HG03575 (cell line): ENCODE measurements around the gene GNB1L.

Experiments used
- ATAC-seq: cut with Tn5 transposase; IDR thresholded peaks from one replicate; pipeline ENCODE4 v1.9.1; 2021; ENCODE audit not compliant: unreplicated experiment, insufficient number of reproducible peaks, low FRiP score; ENCODE audit errors: extremely low read depth

The GNB1L gene

GRCh38 chr22:19760951-19761724 lies 93.5 kb downstream of the GNB1L start:
- no peak for ATAC-seq

DNA sequence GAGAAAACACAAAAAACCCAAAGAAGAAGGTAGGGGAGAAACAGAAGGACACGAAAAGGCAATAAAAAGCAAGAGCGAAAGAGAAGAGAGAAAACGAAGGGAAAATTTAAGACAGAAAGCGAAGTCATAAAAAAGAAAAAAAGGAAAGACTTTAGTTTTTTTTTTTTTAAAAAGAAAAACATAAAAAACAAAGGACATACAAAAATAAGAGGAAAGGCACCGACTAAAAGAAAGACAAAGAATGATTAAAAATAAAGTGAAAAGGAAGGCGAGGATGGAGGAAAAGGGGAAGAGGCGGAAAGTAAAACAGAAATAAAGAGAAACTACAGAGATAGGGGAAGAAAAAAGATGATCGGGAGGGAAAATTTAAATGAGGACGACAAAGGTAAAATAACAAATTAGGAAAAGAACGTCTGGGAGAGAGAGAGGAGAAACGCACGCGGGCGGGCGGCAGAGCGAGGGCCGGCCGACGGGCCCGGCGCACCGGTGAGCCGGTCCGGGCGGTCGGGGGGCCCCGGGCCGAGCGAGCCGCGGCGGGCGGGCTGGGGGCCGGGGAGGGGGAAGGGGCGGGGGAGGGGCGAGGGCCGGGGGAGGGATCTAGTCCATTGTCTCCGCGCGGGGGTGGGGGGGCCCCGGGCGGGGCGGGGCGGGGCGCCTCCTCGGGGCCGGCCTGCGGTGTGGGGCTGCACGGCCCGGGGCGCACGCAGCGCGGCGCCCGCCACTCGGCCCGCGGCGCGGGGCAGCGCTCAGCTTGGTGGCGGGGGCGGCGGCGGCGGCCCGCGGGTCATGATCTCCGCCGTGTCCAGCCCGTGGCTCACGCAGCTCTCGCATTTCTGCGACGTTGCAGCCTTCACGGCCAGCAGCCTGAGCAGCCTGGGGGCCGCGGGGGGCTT lies 94.4 kb downstream of the GNB1L start, which contains the start of gene TBX1:
Gene TBX1 (plus strand): TSS at position 721 of the 893 bp plus-strand sequence. CDS start 66 bp downstream, at position 787.
- no peak for ATAC-seq

GRCh38 chr22:19759427-19760057 lies 95.1 kb downstream of the GNB1L start:
- ATAC-seq, result no peak

- ATAC-seq, result no peak
Measured at GRCh38 chr22:19758896-19759426, 95.7 kb downstream of the GNB1L start.

GRCh38 chr22:19757985-19758895 lies 96.4 kb downstream of the GNB1L start:
- ATAC-seq, result no peak

DNA sequence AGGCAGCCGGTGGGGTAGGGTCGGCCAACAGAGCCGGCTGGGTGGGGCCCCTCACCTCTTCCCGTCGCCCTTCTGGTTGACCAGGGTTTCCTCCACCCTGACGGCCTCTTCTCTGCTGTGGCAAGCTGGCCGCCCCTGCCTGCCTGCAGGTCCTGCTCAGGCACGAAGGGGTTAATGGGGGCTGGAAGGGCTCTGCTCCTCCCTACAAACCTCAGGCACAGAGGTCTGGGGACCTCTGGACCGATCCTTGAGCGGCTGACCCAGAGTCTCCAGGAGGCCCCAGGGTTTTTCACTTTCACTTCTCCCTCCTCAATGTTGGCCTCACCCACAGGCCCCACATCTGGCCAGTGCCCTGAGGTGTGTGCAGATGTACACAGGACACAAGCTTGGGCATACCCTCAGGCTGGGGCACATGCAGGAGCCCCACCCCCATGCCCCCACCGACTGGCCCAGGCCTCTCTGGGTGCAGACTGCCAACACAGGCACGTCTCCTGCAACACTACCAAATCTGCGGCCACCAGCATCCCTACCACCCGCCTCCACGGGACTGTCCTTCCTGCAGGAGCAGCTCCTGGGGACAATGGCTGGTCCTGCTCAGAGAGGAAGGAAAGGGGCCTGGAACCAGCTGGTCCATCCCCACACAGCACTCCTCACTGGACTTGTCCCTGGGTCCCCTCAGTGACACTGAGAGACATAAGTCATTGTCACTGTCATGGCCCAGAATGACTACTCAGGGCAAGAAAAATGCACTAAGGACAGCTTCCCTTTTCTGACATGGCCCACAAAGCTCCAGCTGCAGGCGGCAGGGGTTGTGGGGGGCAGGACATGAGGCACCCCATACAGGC lies 97.3 kb downstream of the GNB1L start:
- no peak for ATAC-seq

DNA sequence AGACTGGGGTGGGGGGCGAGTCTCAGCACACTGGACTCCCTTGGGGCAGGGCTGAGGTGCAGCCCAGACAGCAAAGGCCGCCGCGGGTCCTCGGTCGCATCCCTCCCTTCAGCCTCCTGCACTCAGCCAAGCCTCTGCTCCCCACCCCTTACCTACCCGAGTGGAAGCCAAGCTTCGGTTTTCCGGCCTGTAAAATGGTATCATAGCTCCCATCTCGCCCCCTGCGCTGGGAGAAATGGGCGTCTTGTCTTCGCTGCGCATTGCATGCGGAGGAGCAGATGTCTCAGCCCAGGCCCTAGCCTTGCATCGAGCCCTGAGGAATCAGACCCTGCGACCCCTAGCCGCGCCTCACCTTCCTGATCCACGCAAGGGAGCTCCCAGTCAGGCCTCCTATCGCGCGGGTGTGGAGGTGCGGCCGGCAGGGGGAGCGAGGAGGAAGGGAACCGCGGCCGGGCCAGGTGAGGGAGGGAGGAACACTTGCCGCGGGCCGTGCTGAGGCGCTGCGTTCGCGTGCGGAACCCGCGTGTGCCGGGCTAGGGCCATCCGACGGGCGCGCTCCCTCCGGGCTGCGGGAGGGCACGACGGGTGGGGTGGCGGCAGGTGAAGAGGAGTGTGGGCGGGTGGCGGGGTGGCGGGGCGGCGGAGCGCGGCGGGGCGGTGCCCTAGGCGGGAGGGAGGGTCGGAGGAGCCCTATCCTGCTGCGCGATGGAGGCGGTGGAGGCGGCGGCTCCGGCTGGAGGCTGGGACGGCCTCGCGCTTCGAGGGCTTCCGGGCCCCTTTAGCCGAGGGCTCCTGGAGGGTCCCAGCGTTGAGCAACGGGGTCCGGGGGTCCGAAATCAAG lies 98.2 kb downstream of the GNB1L start:
- ATAC-seq, result no peak

DNA sequence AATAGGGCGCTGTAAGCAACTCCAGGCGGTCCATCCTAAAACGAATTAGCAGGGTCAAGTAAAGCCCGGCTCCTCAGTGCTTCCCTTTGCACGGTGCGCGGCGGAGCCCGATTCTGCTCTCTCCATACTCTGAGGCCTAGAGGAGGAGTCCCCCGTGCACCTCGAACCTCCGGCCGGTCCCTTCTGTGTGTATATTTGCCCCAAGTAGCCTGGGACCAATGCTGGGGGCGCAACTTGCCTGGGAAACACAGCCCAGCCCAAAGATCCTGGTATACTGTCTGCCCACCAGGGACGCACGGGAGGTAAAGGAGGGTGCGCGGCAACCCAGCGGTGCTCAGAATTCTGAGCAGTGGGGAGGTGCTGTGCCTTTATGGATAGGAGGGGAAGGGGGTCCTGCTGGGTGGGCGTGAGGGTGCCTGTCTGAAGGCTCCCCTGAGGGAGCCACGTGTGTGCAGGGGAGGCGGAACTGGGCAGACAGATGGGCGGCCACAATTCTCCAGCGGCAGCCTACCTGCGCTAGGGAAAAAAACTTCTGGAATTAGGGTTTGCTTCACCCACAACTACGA lies 98.9 kb downstream of the GNB1L start:
- ATAC-seq, result no peak

DNA sequence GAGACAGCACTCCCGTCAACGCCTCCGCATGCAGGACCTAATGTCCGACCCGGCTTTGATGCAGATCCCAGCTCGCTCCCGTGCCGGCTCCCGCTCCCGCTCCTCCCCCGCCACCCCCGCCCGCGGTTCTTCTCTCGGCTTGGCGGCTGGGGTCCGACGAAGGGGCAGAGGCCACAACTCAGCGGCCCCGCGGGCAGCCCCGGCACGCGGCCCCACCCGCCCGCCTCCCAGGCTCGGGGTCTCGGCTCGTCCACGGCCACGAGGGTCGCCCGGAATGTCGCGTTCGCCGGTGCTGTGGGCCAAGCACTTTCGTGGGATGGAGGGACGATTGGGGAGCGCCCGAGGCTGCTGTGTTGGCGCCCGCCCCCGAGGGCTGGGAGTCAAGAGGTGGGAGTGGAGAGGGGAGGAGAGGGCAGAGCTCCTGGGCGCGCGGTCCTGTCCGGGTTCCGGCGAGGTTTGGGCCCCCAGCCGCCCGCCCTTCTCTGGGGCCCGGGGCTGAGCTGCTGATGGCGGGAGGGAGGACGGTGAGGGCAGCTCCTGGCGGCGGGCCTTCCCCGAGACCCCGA lies 99.4 kb downstream of the GNB1L start:
- ATAC-seq, result no peak

GRCh38 chr22:19754701-19755144 lies 100.0 kb downstream of the GNB1L start:
- ATAC-seq, result no peak

GRCh38 chr22:19753996-19754700 lies 100.5 kb downstream of the GNB1L start:
- ATAC-seq, result no peak

GRCh38 chr22:19753090-19753842 lies 101.4 kb downstream of the GNB1L start:
- ATAC-seq, result no peak

GRCh38 chr22:19751497-19752245 lies 103.0 kb downstream of the GNB1L start:
- no peak for ATAC-seq
